Lower lobe of right lung (tissue), 2 donors: ENCODE measurements around the gene RANBP1. TPM values are rescaled to one million over a fixed set of nuclear protein-coding genes. Genes with fewer than 3 reads are reported as not detected.

Source experiments
- ATAC-seq, 2 donors: fragments of 200-7000 bp; cut with Tn5 transposase; one replicate each; pipeline ENCODE4 v1.9.1; 2020 to 2022; ENCODE audit warnings: mild to moderate bottlenecking in 2 of 2, moderate library complexity in 2 of 2
- DNase-seq: peaks from one replicate; pipeline ENCODE4 v3.0.0-alpha.2; 2020
- H3K27ac ChIP-seq: fragments of 200-600 bp; one replicate; pipeline ENCODE4 v1.8.0; 2022
- H3K27me3 ChIP-seq: fragments of 200-600 bp; one replicate; pipeline ENCODE4 v1.8.0; 2022; ENCODE audit warnings: low read depth
- H3K36me3 ChIP-seq: fragments of 200-600 bp; one replicate; pipeline ENCODE4 v1.8.0; 2022; ENCODE audit warnings: mild to moderate bottlenecking
- H3K4me1 ChIP-seq: fragments of 200-600 bp; one replicate; pipeline ENCODE4 v1.8.0; 2022
- H3K4me3 ChIP-seq: fragments of 200-600 bp; one replicate; pipeline ENCODE4 v1.8.0; 2022; ENCODE audit warnings: mild to moderate bottlenecking
- H3K9me3 ChIP-seq: fragments of 200-600 bp; one replicate; pipeline ENCODE4 v1.8.0; 2022
- CTCF ChIP-seq: fragments of 200-600 bp; IDR thresholded peaks from one replicate; pipeline ENCODE4 v1.8.0; 2022; ENCODE audit warnings: antibody characterized with exemption, mild to moderate bottlenecking
- intact Hi-C: fragments of 100-400 bp; cut with DNase I; formaldehyde crosslinking; loops from one replicate; pipeline ENCODE4 v1.11.0; 2022
- total RNA-seq: library from RNA; stranded (reverse); fragmentation: NEBNext Ultra II Directional; extraction: Animal tissue kit (Norgen Biotek cat#: 25700); gene quantifications from one replicate; pipeline ENCODE4 v1.2.1, GENCODE V29; 2021
- donor health status: DM: no; HTN: yes; CAD: no; lungs with severe emphysema.

Gene RANBP1
- total RNA-seq, 1 donor from 2014 or later, result 58.3 TPM

- no peaks in the 10 kb centered on the region for H3K9me3 ChIP-seq
- H3K27me3 ChIP-seq, result no peaks in the 10 kb centered on the region
- no peak for TF ChIP-seq CTCF
- ATAC-seq (no peak), DNase-seq (no peak)
- H3K4me3 ChIP-seq, result no peak overlapping the region
- intact Hi-C loops, result no loop called here
- peaks cover 97% of the 10 kb centered on the region for H3K36me3 ChIP-seq
- H3K4me1 ChIP-seq, result no peaks in the 10 kb centered on the region
- no peak overlapping the region for H3K27ac ChIP-seq
These were observed 7.1 kb upstream of the RANBP1 start for GRCh38 chr22:20108757-20109230.

GRCh38 chr22:20109411-20110358 is 6.2 kb upstream of the RANBP1 start:
- DNase-seq, result peak; percentile 42
- intact Hi-C loops, result no loop called here

GRCh38 chr22:20110359-20110985 is 5.4 kb upstream of the RANBP1 start:
- Histone ChIP-seq H3K4me1 (peaks cover under 1% of the 10 kb centered on the region), H3K27ac (no peak overlapping the region), H3K4me3 (no peak overlapping the region), H3K36me3 (peaks cover 100% of the 10 kb centered on the region), H3K27me3 (no peaks in the 10 kb centered on the region), H3K9me3 (no peaks in the 10 kb centered on the region)
- no peak for TF ChIP-seq CTCF
- ATAC-seq, result no peak
- intact Hi-C loops, result no loop called here
- no peak for DNase-seq

More at GRCh38 chr22:20109411-20110358, 6.2 kb upstream of the RANBP1 start:
- no peak overlapping the region for H3K27ac ChIP-seq
- no peaks in the 10 kb centered on the region for H3K4me1 ChIP-seq
- peaks cover 100% of the 10 kb centered on the region for H3K36me3 ChIP-seq
- TF ChIP-seq CTCF, result no peak
- no peak for ATAC-seq
- no peak overlapping the region for H3K4me3 ChIP-seq
- H3K9me3 ChIP-seq, result no peaks in the 10 kb centered on the region
- H3K27me3 ChIP-seq, result no peaks in the 10 kb centered on the region

GRCh38 chr22:20111045-20111688 is 4.7 kb upstream of the RANBP1 start:
- no peak overlapping the region for H3K4me3 ChIP-seq
- intact Hi-C loops, result no loop called here
- H3K36me3 ChIP-seq, result peaks cover 99% of the 10 kb centered on the region
- peaks cover 7% of the 10 kb centered on the region for H3K4me1 ChIP-seq
- H3K27ac ChIP-seq, result no peak overlapping the region
- no peak for ATAC-seq
- peak; percentile 44 for DNase-seq
- no peaks in the 10 kb centered on the region for H3K27me3 ChIP-seq
- TF ChIP-seq CTCF, result peak; percentile 25
- no peaks in the 10 kb centered on the region for H3K9me3 ChIP-seq
